ENCODE results near the gene CELA2B.

Gene CELA2B

DNA sequence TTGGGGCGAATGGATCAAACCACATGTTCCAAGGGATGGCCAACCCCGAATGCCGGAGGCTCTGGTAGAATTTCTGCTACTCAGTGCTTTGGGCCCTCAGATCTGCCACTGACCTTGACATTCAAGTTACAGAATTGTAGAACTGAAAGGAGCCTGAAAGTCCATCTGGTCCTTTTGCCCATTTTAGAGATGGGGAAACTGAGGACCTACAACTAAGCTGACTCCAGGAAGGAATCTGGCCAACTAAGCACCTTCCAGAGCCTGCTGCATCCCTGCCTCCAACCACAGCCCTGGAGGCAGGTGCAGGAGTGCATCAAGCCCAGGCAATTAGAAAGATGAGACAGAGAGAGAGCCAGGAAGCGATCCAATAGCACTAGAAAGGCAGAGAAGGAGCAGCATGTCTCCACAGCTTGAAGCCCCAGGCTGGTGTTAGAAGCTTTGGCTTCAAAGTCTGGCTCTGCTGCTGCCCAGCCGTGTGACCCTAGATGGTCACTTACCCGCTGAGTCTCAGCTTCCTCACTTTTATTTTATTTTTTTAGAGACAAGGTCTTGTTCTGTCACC is 38.9 kb upstream of the CELA2B start:
- TF ChIP-seq CTCF (conservative IDR thresholded peaks at IDR 0.05; ENCODE audit: low read depth): no peak
- CTCF ChIA-PET: interaction anchor here (0.5 to 1.0 kb wide), 2 partner anchors 13 kb away, joined by 3 to 9 read pairs; no protein-coding TSS in a partner anchor

GRCh38 chr1:15439325-15439724 is 36.6 kb upstream of the CELA2B start:
- CTCF ChIA-PET: no interaction called here
- POLR2A ChIA-PET (ENCODE audit: low non-redundant PET): no interaction called here
- DNase-seq (ENCODE audit: low spot score): no peak
- TF ChIP-seq CTCF (conservative IDR thresholded peaks at IDR 0.05; ENCODE audit: low read depth): no peak
- H3K27ac ChIP-seq: no peak overlapping the region

More for the DNA sequence above, 38.9 kb upstream of the CELA2B start:
- no peak overlapping the region for H3K27ac ChIP-seq
- no peak for DNase-seq (ENCODE audit: low spot score)
- POLR2A ChIA-PET (ENCODE audit: low non-redundant PET): no interaction called here

GRCh38 chr1:15440357-15440756 is 35.5 kb upstream of the CELA2B start:
- no peak for TF ChIP-seq CTCF (conservative IDR thresholded peaks at IDR 0.05; ENCODE audit: low read depth)
- no peak overlapping the region for H3K27ac ChIP-seq
- POLR2A ChIA-PET (ENCODE audit: low non-redundant PET): no interaction called here
- CTCF ChIA-PET: interaction anchor here (1.4 to 1.5 kb wide), 2 partner anchors 9 to 61 kb away, joined by 3 read pairs; no protein-coding TSS in a partner anchor
- DNase-seq (ENCODE audit: low spot score): no peak

DNA sequence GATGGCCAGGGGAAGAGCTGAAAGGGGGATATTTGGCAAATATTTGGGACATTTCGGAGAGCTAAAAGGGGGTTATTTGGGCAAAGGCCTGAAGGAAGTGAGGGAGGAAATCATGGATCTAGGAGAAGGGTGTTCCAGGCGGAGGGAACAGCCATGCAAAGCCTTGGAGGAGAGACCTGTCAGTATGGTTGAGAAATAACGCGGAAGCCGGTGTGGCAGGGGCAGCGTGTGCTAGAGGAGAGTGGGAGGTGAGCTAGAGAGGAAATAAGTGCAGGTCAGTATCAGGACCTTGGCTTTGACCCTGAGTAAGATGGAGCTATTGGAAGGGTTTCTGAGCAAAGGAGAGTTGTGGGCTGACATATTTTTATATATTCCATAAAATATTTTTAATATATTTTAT is 34.7 kb upstream of the CELA2B start:
- DNase-seq (ENCODE audit: low spot score): no peak
- no peak for TF ChIP-seq CTCF (conservative IDR thresholded peaks at IDR 0.05; ENCODE audit: low read depth)
- CTCF ChIA-PET: interaction anchor here (0.8 to 1.5 kb wide), 3 partner anchors 10 to 118 kb away, joined by 3 read pairs; no protein-coding TSS in a partner anchor
- POLR2A ChIA-PET (ENCODE audit: low non-redundant PET): no interaction called here
- H3K27ac ChIP-seq: no peak overlapping the region

GRCh38 chr1:15442119-15442518 is 33.8 kb upstream of the CELA2B start:
- CTCF ChIA-PET: no interaction called here

GRCh38 chr1:15442759-15443158 is 33.1 kb upstream of the CELA2B start:
- H3K27ac ChIP-seq: no peak overlapping the region
- TF ChIP-seq CTCF (conservative IDR thresholded peaks at IDR 0.05; ENCODE audit: low read depth): no peak
- CTCF ChIA-PET: no interaction called here
- DNase-seq (ENCODE audit: low spot score): no peak
- POLR2A ChIA-PET (ENCODE audit: low non-redundant PET): no interaction called here

More at GRCh38 chr1:15442119-15442518, 33.8 kb upstream of the CELA2B start:
- POLR2A ChIA-PET (ENCODE audit: low non-redundant PET): no interaction called here
- no peak overlapping the region for H3K27ac ChIP-seq
- no peak for TF ChIP-seq CTCF (conservative IDR thresholded peaks at IDR 0.05; ENCODE audit: low read depth)
- no peak for DNase-seq (ENCODE audit: low spot score)

Measured in RWPE1 (cell line).